AG04449 (cell line): ENCODE measurements around the gene SYNGAP1.
"Not testable (repeated sequence)": the region's sequence is repeated elsewhere in the genome, so short reads cannot be mapped to it uniquely, and the experiment has no call there.

Experiments used
- CTCF ChIA-PET: fragments of 350-600 bp; formaldehyde crosslinking; extraction: SDS; loops from one replicate; lab custom pipeline; 2021; ENCODE audit warnings: antibody characterized with exemption; lab: Yijun Ruan, JAX
- POLR2A ChIA-PET: fragments of 400-600, 350-600 bp; formaldehyde crosslinking; extraction: SDS; loops from one replicate; lab custom pipeline; 2020; ENCODE audit warnings: antibody characterized with exemption, inconsistent platforms; lab: Yijun Ruan, JAX
- DNase-seq: peaks from one replicate; pipeline ENCODE4 v3.0.0-alpha.2; 2010; ENCODE audit warnings: low read depth, low spot score
- H3K4me3 ChIP-seq: 2 replicates; pipeline ENCODE4 v1.5.1; 2011; ENCODE audit warnings: low read depth, mild to moderate bottlenecking, control low read depth, low read length
- CTCF ChIP-seq: IDR thresholded peaks from one replicate; pipeline ENCODE4 v1.5.1; 2011; ENCODE audit warnings: mild to moderate bottlenecking, moderate library complexity, low read length, control low read depth, inconsistent platforms; ENCODE audit not compliant: insufficient read depth; ENCODE audit errors: missing control alignments

SYNGAP1 gene

DNA sequence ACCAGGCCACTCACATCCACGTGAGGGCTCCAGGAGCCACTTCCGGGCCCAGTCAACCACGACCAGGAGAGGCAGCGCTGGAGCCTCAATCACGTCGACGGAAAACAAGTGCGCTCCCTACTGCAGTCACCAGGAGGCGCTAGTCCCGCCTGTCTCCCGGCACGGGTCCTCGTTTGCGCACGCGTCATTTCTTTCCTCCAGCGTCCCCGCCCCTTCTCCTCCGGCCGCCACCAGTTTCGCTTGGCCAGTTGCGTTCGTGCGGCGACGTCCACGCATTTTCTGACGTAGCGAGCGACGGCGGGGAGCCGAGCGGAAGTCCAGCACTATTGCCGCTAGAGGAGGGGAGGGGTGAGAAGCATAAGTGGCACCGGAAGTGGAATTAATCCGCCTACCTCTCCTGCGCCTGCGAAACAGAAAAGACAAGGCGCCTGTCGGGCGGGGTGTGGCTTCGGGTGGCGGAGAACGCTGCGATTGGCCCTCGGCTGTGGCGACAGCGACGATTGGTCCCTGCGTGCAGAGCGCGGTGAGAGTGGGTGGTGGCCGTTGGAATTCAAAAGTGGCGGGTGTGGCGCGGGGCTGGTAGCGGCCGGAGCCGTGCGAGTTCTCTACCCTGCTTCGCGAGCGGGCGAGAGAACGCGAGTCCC is 28.5 kb upstream of the SYNGAP1 start, which contains the start of gene KIFC1:
TSS of gene KIFC1 (plus strand) at position 546 of the 644 bp plus-strand sequence. CDS start 163 bp downstream, outside the sequence.
- CTCF ChIA-PET, result interaction anchor here (0.6 to 2.3 kb wide), 44 partner anchors 10 to 765 kb away, joined by 3 to 48 read pairs (median 6); partner anchors contain the start of genes BAK1, CUTA, PHF1 and ZBTB22
- POLR2A ChIA-PET, result no interaction called here
- TF ChIP-seq CTCF, result peak; percentile 98
- peak; percentile 99 for DNase-seq
- peak within 1 kb of the TSS; percentile 97 for H3K4me3 ChIP-seq

- CTCF ChIA-PET, result no interaction called here
- POLR2A ChIA-PET, result no interaction called here
- DNase-seq, result no peak
- H3K4me3 ChIP-seq, result peak overlapping the region; percentile 97
- TF ChIP-seq CTCF, result no peak
Observed at GRCh38 chr6:33391922-33392594, 27.8 kb upstream of the SYNGAP1 start.

DNA sequence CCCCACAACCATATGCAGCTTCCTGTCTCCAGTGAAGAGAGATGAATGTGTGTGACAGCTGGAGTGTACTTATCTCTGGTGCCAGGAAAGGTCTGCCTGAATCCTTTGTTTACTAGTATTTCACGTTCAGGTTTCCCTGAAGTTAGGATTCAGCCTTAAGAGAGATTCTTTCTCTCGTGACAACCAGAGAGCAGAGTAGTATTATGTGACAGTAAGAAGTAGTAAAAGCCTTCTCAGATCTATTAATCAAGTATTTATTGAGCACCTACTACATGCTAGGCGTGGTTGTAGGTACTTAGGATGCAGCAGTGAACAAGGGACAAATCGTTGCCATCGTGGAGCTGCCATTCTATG is 27.3 kb upstream of the SYNGAP1 start:
- peak overlapping the region; percentile 97 for H3K4me3 ChIP-seq
- no peak for TF ChIP-seq CTCF
- ChIA-PET CTCF (no interaction called here), POLR2A (no interaction called here)
- no peak for DNase-seq

GRCh38 chr6:33392979-33393378 is 26.9 kb upstream of the SYNGAP1 start:
- peak overlapping the region; percentile 97 for H3K4me3 ChIP-seq
- TF ChIP-seq CTCF, result no peak
- CTCF ChIA-PET, result no interaction called here
- DNase-seq, result no peak
- POLR2A ChIA-PET, result no interaction called here

- CTCF ChIA-PET, result interaction anchor here (0.7 to 1.0 kb wide), 2 partner anchors 10 to 13 kb away, joined by 4 to 5 read pairs; no protein-coding TSS in a partner anchor
- no peak overlapping the region for H3K4me3 ChIP-seq
- DNase-seq, result no peak
- POLR2A ChIA-PET, result no interaction called here
- no peak for TF ChIP-seq CTCF
Observed at GRCh38 chr6:33397541-33397940, 22.3 kb upstream of the SYNGAP1 start.

- CTCF ChIA-PET, result interaction anchor here (1.0 kb wide), 1 partner anchor 9 kb away, joined by 5 read pairs; no protein-coding TSS in a partner anchor
- POLR2A ChIA-PET, H3K4me3 ChIP-seq, DNase-seq: not testable (repeated sequence)
Observed at GRCh38 chr6:33398601-33399000, 21.3 kb upstream of the SYNGAP1 start.

DNA sequence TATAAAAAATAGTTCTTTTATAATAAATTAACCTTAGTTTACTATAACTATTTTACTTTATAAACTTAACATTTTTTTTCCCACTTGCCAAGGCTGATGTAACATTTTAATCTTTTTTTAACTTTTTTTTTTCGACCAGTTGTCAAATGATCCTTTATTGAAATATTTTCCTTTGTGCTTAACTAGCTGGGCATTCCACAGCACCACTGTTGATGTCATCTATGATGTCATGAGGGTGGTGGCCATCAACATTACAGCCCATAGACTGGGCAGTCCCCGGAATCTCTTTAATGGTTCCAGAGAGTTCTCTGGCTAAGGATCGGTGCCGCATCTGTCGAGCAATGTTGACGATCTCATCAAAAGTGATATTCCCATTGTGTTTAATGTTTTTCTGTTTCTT is 20.0 kb upstream of the SYNGAP1 start:
- H3K4me3 ChIP-seq, POLR2A ChIA-PET, DNase-seq: not testable (repeated sequence)
- CTCF ChIA-PET, result interaction anchor here (6.1 kb wide), 1 partner anchor 9 kb away, joined by 44 read pairs; no protein-coding TSS in a partner anchor
